Activated effector memory CD4-positive, alpha-beta T cell treated with anti-CD3 and anti-CD28 coated beads, Interleukin-2, amount 50 U/mL, for 16 hours (primary cell): Measurements from ENCODE around the gene TSNAXIP1.
A peak's percentile ranks its signal among the peaks of the same experiment; 100 is the strongest.
"Not testable (repeated sequence)": the region's sequence is repeated elsewhere in the genome, so short reads cannot be mapped to it uniquely, and the experiment has no call there.

Experiments
- DNase-seq: peaks from one replicate; pipeline ENCODE4 v3.0.0-alpha.2; 2020

TSNAXIP1 gene

GRCh38 chr16:67864044-67864443 lies 57.4 kb downstream of the TSNAXIP1 start:
- DNase-seq = not testable (repeated sequence)

- DNase-seq = no peak
Observed at GRCh38 chr16:67864594-67864993, 57.9 kb downstream of the TSNAXIP1 start.

- DNase-seq = no peak
Observed at GRCh38 chr16:67865318-67865717, 58.6 kb downstream of the TSNAXIP1 start.

GRCh38 chr16:67868290-67868689 lies 61.6 kb downstream of the TSNAXIP1 start:
- DNase-seq = no peak

- no peak for DNase-seq
Observed at GRCh38 chr16:67869653-67870052, 63.0 kb downstream of the TSNAXIP1 start.

GRCh38 chr16:67871256-67871655 lies 64.6 kb downstream of the TSNAXIP1 start:
- DNase-seq = no peak

- no peak for DNase-seq
Observed at GRCh38 chr16:67872131-67872630, 65.5 kb downstream of the TSNAXIP1 start.

GRCh38 chr16:67872631-67873434 lies 66.1 kb downstream of the TSNAXIP1 start, which contains the start of gene EDC4:
EDC4 (plus strand) TSS chr16:67873052; CDS start chr16:67873262, 210 bp downstream.
- peak; percentile 96 for DNase-seq

- DNase-seq = no peak
Observed at GRCh38 chr16:67873435-67874370, 67.0 kb downstream of the TSNAXIP1 start.

GRCh38 chr16:67874372-67874771 lies 67.7 kb downstream of the TSNAXIP1 start:
- no peak for DNase-seq

GRCh38 chr16:67877064-67877463 lies 70.4 kb downstream of the TSNAXIP1 start:
- no peak for DNase-seq
